PFSK-1 (cell line): ENCODE data around the gene TMC4.
A peak's percentile ranks its signal among the peaks of the same experiment; 100 is the strongest.

Experiments used
- SIN3A ChIP-seq: IDR thresholded peaks from 2 replicates; pipeline ENCODE4 v1.6.1; 2012; ENCODE audit warnings: mild to moderate bottlenecking, low read length, moderate library complexity, borderline replicate concordance; ENCODE audit not compliant: insufficient read depth
- TF ChIP-seq, protein P1 (sequence below), 2 experiments: IDR thresholded peaks; 2 replicates each; pipeline versions ENCODE4 v1.6.1 to v1.8.0; 2011 to 2012; ENCODE audit warnings: low read depth in 2 of 2, low read length in 2 of 2, control low read depth in 1 of 2, inconsistent platforms in 1 of 2, mild to moderate bottlenecking in 1 of 2, moderate library complexity in 1 of 2; ENCODE audit not compliant: insufficient read depth in 1 of 2

DNA sequence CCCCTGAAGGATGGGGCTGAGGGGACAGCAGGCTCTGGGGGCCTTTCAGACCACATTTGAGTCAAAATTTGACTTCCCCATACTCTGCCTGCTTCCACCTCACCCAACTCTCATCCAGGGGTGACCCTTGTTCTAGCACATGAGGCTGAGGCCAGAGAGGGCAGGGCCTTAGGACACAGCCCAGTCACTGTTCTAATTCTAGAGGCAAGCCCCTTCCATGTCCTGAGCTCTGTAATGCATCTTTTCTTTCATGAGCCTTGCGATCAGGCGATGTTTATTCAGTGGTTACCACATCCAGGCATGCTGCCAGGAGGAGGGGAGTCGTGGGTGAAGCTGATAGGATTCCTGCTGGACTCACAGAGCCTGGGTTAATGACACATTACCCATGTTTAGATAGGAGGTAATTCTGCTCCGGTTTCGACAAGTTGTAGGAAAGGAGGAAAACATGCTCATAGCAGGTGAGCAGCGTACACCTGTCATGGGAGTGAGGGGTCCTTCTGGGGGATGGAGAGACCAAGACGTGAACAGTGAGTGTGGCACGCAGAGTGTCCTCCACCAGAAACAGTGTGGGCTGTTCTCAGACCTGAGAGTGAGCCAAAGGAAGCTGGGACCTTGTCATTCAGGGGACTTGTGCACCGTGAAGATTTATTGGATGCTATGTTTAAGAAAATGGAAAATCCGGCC, 37.0 kb upstream of the TMC4 start:
- peak; percentile 54; the same call in 1 of the 2 replicates for TF ChIP-seq SIN3A
- TF ChIP-seq, protein P1, sequence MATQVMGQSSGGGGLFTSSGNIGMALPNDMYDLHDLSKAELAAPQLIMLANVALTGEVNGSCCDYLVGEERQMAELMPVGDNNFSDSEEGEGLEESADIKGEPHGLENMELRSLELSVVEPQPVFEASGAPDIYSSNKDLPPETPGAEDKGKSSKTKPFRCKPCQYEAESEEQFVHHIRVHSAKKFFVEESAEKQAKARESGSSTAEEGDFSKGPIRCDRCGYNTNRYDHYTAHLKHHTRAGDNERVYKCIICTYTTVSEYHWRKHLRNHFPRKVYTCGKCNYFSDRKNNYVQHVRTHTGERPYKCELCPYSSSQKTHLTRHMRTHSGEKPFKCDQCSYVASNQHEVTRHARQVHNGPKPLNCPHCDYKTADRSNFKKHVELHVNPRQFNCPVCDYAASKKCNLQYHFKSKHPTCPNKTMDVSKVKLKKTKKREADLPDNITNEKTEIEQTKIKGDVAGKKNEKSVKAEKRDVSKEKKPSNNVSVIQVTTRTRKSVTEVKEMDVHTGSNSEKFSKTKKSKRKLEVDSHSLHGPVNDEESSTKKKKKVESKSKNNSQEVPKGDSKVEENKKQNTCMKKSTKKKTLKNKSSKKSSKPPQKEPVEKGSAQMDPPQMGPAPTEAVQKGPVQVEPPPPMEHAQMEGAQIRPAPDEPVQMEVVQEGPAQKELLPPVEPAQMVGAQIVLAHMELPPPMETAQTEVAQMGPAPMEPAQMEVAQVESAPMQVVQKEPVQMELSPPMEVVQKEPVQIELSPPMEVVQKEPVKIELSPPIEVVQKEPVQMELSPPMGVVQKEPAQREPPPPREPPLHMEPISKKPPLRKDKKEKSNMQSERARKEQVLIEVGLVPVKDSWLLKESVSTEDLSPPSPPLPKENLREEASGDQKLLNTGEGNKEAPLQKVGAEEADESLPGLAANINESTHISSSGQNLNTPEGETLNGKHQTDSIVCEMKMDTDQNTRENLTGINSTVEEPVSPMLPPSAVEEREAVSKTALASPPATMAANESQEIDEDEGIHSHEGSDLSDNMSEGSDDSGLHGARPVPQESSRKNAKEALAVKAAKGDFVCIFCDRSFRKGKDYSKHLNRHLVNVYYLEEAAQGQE (IDR thresholded peaks at IDR 0.05; ENCODE audit: insufficient read depth in 1 of 2, low read depth in 2 of 2, low read length in 2 of 2) = no peak
